PC-3 (cell line): ENCODE data around the gene MTCL1.

Experiments used
- EZH2 ChIP-seq: fragments of 300-600 bp; sonication (generic); IDR thresholded peaks from one replicate; pipeline ENCODE4 v1.6.1; 2017; ENCODE audit warnings: antibody characterized with exemption, mild to moderate bottlenecking, low read length; ENCODE audit not compliant: unreplicated experiment
- EZH2phosphoT487 ChIP-seq: fragments of 300-600 bp; sonication (generic); IDR thresholded peaks from 2 replicates; pipeline ENCODE4 v1.6.1; 2018; ENCODE audit warnings: mild to moderate bottlenecking, antibody characterized with exemption, low read length, borderline replicate concordance
- TF ChIP-seq, protein P1 (sequence below): fragments of 300-600 bp; sonication (generic); conservative IDR thresholded peaks from 2 replicates; pipeline ENCODE4 v1.5.1; 2017; ENCODE audit warnings: antibody characterized with exemption, low read depth, mild to moderate bottlenecking, low read length

DNA sequence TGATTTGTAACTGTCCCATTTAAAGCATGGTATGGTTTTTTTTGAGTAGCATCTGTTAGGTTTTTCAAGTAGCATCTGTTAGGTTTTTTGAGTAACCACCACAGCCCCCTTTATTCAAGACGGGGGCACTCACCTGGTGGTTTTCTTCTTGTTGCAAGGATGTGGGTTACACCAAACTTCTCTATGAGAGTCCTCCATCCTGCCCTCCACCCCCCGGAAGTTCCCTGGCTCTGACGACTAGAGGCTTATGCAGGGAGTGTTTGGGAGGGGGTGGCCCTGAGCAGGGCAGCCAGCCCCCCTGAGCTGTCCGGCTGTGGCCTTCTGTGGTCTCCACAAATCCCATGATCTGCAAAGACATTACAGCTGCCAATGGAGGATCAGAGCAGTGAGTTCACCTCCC is 39.3 kb downstream of the MTCL1 start:
- TF ChIP-seq EZH2phosphoT487 (no peak), EZH2 (no peak)
- TF ChIP-seq, protein P1, sequence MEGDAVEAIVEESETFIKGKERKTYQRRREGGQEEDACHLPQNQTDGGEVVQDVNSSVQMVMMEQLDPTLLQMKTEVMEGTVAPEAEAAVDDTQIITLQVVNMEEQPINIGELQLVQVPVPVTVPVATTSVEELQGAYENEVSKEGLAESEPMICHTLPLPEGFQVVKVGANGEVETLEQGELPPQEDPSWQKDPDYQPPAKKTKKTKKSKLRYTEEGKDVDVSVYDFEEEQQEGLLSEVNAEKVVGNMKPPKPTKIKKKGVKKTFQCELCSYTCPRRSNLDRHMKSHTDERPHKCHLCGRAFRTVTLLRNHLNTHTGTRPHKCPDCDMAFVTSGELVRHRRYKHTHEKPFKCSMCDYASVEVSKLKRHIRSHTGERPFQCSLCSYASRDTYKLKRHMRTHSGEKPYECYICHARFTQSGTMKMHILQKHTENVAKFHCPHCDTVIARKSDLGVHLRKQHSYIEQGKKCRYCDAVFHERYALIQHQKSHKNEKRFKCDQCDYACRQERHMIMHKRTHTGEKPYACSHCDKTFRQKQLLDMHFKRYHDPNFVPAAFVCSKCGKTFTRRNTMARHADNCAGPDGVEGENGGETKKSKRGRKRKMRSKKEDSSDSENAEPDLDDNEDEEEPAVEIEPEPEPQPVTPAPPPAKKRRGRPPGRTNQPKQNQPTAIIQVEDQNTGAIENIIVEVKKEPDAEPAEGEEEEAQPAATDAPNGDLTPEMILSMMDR, result no peak
